GM19438 (cell line): ENCODE measurements around the gene UBA1.

Experiments
- ATAC-seq: cut with Tn5 transposase; IDR thresholded peaks from one replicate; pipeline ENCODE4 v1.9.1; 2021; ENCODE audit warnings: low read depth; ENCODE audit not compliant: unreplicated experiment

Gene UBA1

DNA sequence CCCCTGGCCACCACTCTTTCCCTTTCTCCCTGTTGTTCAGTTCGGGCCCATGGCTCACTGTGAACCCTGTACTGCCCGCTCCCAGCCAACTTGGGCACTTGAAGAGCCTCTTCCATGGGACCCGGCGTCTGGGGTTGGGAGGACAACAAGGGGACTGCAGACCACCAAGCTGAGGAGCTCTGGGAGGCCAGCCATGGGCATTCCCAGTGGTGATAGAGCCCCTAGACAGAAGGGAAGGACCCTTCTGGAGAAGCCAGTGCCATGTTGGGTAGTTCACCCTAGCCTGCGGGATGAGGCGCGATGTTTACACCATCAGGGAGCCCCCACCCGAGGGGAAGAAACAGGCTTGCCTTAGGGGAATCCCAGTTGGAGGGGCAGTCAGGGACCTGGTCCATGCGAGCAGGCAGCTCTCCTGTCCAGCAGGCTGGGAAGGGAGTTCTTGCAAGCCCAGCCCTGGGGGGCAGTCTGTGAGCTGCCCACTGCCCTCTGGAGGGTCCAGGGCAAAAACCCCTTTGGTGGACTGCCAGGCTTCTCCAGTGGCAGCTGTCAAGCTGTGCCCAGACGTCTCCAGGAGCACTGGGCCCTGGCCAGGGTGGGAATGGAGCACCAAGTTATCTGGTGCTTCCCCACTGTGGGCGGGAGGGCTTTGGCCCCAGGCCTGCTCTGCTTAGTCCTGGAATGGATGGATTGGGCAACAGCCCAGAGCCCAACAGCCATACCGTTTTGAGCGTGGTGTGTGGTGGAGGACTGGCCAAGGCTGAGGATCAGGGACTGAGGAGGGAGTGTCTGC lies 23.7 kb upstream of the UBA1 start:
- no peak for ATAC-seq

DNA sequence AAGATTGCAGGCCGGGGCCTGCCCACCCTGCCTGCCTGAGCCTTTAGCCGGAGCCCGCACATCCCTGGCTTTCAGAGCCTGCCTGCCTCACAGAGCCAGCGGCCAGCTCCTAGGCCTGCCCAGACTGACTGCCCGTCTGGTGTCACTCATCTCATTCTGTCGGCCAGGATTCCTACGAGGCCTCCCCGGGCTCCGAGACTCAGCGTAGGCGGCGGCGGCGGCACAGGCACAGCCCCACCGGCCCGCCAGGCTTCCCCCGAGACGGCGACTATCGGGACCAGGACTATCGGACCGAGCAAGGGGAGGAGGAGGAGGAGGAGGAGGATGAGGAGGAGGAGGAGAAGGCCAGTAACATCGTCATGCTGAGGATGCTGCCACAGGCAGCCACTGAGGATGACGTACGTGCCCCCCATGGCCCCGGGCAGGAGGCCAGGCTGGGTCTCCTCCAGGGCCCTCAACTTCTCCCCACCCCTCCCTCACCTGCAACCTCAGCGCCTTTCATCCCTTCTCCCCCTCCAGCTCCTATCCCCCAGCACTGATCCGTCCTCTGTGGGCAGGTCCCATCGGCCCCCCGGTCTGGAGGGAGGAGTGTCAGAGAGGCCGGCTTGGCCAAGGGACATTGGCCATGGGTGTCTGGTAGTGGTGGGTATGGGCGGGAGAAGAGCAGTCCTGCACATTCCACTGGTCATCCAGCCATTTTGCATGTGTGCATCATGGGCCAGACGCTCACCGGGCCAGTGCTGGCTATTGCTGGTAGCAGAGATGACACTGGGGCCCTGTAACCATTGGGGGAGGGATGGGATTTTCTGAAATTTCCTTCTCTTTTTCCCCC lies 22.6 kb upstream of the UBA1 start:
- ATAC-seq, result no peak

DNA sequence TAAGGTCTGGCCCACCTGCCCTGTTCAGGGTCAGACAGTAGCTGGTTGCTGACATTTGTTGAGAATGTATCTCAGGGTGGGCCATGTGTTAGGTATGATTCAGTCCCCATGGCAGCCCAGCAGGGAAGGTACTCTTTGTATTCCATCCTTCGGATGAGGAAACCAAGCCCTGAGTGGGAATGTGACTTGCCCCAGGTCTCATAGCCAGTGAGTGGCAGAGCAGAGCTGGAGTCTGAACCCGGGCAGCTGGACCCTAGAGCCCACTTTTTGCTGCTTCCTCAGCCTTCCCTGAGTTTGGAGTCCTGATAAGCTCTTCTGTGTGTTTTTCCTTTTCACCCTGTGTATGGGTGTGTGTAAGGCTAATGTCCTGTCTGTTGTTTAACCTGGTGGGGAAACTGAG lies 21.6 kb upstream of the UBA1 start:
- ATAC-seq, result no peak

DNA sequence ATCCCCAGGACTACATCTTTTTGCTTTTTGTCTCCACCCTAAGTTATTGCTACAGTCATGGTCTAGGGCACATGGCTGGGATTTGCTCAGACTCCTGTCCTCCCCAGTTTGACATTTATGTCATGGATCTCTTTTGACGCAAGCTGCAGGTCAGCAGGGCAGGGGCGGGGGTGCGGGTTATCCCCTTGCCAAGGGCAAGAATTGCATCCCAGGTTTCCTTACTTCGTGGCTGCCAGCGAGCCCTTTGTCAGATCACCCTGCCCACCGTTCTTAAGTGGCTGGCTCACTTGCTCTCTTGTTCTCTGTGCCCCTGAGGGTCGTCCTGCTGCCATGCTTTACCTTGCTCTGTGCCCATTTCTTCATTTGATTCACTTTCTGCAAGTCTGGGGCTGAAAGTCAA lies 21.1 kb upstream of the UBA1 start:
- ATAC-seq, result no peak

DNA sequence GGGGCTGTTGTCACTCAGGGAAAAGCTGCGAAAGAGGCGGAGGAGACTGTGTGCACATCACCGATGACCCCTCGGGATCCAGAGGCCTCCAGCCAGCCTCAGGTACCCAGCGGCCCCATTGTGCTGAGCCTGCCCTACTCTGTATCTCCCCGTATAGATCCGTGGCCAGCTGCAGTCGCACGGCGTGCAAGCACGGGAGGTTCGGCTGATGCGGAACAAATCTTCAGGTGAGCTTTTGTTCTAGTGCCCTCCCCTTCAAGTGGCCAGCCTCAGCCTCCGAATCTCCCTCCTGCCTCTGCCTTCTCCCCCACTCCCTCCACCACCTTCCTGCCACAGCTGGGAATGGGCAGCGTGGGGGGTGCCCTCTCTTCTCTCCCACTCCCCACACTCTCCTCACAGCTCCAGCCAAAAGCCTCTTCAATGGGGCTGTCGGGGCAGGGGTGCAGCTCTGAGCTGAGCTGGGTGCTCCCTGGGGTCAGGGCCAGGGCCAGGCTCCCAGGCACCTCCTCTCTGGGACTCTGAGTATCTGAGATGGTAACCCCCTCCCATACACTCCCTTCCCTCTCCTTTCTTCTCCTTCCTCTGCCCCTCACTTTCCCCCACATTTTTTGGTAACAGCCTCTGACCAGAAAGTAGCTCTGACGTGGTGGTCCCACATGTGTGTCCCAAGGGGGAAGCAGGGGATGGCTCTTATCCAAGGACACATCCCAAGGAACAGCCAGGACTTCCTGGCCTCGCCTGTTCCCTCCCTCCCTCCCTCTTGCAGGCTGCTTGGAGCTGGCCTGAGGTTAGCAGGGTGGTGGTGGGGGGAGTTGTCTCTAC lies 20.4 kb upstream of the UBA1 start:
- ATAC-seq, result no peak

DNA sequence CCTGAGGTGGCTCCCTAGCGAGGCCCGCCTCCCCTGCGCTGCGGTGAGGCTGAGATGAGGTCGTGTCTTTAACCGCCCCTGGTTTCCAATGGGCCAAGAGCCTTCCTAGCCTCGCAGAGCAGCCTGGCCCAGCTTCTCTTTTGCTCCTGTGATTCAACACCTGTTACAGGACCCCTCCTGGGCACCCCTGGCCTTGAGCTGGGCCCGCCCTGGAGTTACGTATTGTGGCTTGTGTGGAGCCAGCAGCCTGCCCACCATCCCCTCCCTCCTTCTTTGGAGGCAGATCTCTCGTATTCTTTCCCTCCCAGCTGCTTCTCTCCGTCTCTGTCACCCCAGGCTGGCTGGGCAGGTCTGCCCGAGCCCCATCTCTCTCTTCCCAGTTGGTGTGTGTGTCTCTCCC lies 19.3 kb upstream of the UBA1 start:
- ATAC-seq, result no peak

DNA sequence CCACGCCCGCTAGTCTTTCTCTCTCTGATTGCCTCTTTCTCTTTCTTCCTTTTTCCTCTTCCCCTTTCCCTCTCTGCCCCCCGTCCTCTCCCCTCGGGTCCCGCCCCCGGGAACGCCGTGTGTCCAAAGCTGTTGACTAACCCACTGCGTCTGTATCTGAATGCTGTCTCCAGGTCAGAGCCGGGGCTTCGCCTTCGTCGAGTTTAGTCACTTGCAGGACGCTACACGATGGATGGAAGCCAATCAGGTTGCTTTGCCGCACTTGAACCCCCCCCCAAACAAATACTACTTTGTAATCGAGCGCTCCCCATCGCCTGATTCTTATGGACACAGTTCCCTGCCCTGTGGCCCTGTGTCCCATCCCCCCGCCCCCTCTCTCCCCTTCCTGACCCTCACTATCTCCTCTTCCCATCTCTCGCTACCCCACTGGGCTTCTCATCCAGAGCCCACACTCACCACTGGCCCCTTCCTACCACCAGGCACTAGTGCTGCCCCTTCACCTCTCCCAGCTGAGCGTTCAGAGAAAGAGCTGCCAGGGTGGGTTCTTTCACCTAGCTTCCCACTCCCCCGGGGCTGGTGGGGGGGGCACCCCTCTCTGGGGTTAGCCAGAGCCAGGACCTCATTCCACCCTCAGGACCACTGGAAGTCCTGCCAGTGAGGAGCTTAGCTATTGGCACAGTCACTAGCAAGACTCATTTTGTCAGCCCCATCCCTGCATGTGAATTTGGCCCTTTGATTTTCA lies 18.6 kb upstream of the UBA1 start:
- ATAC-seq, result no peak

DNA sequence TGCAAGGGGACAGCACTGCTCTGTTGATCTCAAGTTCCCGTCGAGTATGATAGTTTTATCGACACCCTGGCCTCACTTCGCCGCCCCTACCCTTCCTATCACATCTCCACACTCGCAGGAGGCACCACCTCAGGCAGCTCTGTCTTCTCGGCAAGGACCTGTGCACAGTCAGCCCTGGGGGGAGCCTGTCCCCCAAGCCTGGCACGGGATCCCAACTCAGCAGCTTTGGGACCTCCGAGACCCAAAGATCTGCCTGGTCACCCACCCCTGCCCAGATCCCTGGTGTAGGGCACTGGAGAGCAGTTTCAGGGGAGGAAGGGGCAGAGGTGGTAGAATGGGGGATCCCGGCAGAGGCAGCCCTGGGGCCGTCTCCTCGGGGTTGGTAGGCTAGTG lies 18.0 kb upstream of the UBA1 start:
- no peak for ATAC-seq

DNA sequence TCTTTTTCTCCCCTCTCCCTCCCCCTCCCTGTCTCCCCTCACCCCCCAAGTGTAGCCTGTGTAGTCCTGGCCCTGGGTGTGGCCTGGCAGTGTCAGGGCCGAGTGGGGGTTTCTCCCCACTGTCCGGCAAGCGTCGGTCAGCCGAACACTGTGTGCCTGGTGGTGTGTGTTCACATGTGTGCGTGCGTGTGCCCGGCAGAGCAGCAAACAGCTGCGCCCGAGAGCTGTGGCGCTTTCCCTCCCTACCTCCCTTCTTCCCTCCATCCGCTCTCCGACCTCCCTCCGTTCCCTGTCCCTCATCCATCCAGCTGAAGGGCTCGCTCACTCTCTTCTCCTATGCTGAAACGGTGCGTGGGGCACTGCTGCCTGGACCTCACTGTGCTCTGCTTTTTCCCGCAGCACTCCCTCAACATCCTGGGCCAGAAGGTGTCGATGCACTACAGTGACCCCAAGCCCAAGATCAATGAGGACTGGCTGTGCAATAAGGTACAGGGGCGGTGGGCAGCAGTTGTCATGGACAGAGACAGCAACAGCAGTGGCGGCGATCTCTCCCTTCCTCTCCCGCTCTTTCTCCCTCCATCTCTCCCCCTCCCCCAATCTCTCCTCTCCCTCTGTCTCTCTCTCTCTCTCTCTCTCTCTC lies 17.4 kb upstream of the UBA1 start:
- no peak for ATAC-seq

DNA sequence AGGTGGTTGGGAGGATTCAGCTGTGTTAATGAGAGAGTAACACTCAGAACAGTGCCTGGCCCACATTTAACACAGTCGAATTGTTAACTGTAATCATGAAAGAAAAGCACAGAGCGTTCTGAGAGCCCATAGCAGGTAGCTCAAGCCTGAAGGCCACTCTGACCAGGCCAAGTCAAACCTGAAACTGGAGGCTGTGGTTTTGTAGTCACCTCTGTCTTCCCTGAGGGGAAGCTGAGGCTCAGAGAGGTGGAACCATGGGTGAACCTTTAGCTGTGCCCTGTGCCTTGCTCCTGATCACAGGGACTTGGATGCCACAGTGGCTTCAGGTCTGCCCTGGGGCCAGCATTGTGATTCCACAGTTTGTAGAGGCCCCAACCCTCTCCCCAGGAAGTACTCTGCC lies 16.6 kb upstream of the UBA1 start:
- no peak for ATAC-seq

DNA sequence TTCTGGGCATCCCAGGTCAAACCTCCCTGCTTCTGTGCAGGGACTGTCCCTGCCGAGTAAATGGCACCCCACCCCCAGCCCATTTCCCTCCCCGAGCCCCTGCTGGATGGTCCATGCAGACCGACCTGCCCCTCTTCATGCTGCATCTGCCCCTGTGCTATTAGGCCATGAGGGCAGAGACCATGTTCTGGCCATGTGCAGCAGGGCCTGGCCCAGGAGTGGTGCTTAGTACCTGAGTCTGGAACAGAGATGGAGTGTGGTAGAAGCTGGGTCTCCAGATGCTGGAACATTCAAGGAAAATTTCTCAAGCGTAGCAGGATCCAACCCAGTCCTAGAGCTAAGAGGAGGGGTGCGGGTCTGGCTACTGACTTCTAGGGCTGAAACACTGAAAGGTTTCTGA lies 15.3 kb upstream of the UBA1 start:
- no peak for ATAC-seq

DNA sequence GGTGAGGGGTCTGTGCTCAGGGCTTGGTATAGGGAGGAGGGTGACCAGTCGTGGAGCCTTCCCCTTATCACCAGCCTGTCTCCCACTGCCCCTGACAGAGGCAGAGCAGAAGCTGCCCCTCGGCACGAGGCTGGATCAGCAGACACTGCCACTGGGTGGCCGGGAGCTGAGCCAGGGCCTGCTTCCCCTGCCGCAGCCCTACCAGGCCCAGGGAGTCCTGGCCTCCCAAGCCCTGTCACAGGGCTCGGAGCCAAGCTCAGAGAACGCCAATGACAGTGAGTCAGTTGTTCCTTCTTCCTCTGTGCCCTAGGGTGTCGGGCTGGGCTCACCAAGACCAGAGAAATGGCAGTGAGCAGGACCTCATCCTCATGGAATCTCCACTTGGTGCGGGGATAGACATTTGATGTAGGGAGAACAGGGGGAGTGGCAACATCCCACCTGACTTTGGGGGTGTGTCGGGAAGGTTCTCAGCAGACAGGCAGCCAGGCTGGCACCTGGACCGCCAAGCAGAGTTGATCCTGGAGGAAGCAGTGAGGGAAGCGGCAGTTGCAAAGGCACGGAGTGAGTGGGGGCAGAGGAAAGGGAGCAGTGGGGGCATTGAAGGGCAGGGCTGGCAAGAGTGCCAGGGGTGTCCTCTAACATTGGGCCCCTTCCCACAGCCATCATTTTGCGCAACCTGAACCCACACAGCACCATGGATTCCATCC lies 14.3 kb upstream of the UBA1 start:
- no peak for ATAC-seq

DNA sequence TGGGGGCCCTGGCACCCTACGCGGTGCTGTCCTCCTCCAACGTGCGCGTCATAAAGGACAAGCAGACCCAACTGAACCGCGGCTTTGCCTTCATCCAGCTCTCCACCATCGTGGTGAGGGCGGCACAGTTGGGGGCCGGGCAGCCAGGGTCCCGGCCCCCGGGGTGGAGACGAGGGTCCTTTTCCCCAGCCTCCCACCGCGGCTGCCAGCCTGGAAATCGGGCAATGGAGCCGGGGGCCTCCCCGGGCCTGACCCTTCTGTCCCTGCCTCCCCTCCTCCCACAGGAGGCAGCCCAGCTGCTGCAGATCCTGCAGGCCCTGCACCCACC lies 13.7 kb upstream of the UBA1 start:
- no peak for ATAC-seq

DNA sequence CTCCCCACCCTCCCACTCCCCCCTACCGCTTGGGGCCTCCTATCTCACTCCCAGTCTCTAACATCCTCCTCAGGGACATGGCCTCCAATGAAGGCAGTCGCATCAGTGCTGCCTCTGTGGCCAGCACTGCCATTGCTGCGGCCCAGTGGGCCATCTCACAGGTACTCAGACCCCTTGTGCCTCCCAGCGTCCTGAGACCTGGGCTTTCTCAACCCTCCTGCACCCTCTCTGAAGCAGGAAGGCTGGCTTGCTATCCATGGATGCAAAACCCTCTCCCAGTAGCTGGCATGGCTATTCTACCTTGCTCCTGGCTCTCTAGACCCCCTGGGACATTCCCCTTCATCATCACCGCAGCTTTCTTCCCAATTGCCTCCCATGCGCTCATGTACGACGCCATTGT lies 13.3 kb upstream of the UBA1 start:
- ATAC-seq, result no peak

DNA sequence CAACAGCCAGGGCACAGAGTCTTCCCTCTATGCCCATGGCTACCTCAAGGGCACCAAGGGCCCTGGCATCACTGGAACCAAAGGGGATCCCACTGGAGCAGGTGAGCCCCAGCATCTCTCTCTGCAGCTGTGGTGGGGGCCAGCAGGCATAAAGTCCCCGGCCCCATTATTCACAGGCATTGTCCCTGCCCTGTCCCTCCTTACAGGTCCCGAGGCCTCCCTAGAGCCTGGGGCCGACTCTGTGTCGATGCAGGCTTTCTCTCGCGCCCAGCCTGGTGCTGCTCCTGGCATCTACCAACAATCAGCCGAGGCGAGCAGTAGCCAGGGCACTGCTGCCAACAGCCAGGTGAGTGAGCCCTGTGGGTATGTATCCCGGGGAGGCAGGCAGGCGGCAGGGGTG lies 12.3 kb upstream of the UBA1 start:
- ATAC-seq, result no peak

DNA sequence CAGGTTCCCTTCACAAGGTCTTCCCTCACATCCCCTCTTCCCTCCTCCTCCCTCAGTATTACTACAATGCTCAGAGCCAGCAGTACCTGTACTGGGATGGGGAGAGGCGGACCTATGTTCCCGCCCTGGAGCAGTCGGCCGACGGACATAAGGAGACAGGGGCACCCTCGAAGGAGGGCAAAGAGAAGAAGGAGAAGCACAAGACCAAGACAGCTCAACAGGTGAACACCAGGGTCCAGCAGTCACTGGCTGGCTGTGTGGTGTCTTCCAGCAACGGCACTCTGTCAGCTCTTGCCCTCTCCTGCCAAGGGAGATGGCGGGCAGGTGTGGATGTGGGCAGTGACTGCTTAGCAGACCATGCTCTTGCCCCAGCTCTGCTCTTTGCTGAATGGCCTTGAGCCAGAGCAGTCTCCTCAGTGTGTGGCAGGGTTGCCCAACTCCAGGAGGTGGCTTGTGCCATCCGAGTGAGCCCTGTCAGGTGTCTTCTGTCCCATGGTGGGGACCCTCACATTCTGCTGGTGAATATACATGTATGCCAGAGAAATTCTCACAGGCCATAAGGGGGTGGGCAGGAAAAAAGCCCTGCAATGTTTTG lies 11.4 kb upstream of the UBA1 start:
- no peak for ATAC-seq

DNA sequence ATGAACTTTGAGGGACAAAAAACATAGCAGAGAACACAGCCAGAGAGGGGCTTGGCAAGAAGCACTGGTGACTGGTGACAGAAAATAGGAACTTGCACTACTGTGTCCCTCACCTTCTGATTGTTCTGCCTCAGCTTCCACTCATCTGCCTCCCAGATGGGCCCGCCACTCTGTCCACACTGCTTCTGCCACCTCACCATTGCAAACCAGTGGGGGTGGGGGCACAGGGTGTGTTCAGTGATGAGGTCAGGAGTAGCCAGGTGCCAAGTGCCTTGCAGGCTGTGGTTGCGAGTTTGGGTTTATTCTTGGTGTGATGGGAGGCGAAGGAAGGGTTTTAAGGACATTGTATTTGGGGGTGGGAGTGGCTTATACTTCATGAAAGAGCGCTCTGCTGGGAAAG lies 9.1 kb upstream of the UBA1 start:
- ATAC-seq, result no peak

DNA sequence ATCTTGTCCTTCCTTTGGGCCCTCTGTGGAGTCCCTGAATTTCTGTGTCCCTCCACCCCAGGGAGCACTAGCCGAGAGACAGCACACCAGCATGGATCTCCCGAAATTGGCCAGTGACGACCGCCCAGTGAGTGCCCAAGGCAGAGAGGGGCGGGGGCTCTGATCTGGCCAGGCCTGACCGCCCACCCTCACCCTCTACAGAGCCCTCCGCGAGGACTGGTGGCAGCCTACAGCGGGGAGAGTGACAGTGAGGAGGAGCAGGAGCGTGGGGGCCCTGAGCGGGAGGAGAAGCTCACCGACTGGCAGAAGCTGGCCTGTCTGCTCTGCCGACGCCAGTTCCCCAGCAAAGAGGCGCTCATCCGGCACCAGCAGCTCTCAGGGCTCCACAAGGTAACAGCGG lies 8.4 kb upstream of the UBA1 start:
- ATAC-seq, result no peak

DNA sequence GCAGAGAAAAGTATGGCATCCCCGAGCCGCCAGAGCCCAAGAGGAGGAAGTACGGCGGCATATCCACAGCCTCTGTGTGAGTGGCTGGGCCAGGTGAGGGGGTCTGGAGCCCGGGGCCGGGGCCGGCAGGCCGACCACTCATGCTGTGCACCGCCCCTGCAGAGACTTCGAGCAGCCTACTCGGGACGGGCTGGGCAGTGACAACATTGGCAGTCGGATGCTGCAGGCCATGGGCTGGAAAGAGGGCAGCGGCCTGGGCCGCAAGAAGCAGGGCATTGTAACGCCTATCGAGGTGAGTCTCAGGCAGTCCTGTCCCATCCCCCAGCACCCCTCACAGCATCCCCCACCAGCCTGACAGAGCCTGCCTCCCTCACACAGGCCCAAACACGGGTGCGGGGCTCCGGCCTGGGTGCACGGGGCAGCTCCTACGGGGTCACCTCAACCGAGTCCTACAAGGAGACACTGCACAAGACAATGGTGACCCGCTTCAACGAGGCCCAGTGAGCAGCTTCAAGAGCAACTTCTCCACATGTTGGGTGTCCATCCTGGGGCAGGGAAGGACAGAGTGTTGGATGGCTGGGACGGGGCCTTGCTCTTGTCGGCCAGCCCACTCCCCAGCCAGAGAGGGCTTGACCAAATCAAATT lies 7.4 kb upstream of the UBA1 start:
- ATAC-seq, result no peak
